ENCODE data around the gene KLF15. TPM values are rescaled to one million over a fixed set of nuclear protein-coding genes. Genes with fewer than 3 reads are reported as not detected.

Gene KLF15
- total and polyA plus RNA-seq, 2 of the 8 experiments (the other 6 are each of a cell fraction or from before 2014, with no cell fraction given), result 15.7 to 19.5 TPM

- H2BK12ac ChIP-seq (ENCODE audit: low read depth, low read length), result no peak overlapping the region
- H3K79me1 ChIP-seq (ENCODE audit: low read depth, low read length), result no peaks in the 10 kb centered on the region; the same call in 1 of the 2 replicates
- H4K20me1 ChIP-seq (replicated peaks in 1 of 2; ENCODE audit: control insufficient read depth in 1 of 2, insufficient read depth in 2 of 2, low read length in 2 of 2), result peaks cover 0 to 3% of the 10 kb centered on the region in 2 experiments
- H3K27ac ChIP-seq (ENCODE audit: low read depth, low read length), result no peak overlapping the region
- H3K4ac ChIP-seq (replicated peaks; ENCODE audit: insufficient read length, low read depth, low read length), result no peak overlapping the region
- H4K8ac ChIP-seq (ENCODE audit: extremely low read depth, insufficient read depth, low read length), result peak overlapping the region; percentile 79
- H3K18ac ChIP-seq (ENCODE audit: extremely low read depth, low read length), result no peak overlapping the region
- 81% methylated on average over 4 of the region's 4 CpGs; no CpG with 5 or more reads in 1 of the 2 experiments for WGBS, 2 experiments (ENCODE audit: extremely low coverage in 1 of 2, insufficient coverage in 1 of 2, insufficient read length in 1 of 2, insufficient replicate concordance in 2 of 2, low coverage in 1 of 2, low lambda C conversion rate in 2 of 2, missing lambda C conversion rate in 1 of 2)
- no peak overlapping the region for H4K91ac ChIP-seq (replicated peaks; ENCODE audit: insufficient read length, low read length)
- H3K36me3 ChIP-seq (ENCODE audit: control insufficient read depth in 2 of 4, insufficient read depth in 4 of 4, low read length in 3 of 4), result no peaks in the 10 kb centered on the region
- no peak overlapping the region for H3K14ac ChIP-seq (ENCODE audit: insufficient read length)
- H2BK20ac ChIP-seq (ENCODE audit: low read length), result no peak overlapping the region
- H3K9me3 ChIP-seq (ENCODE audit: insufficient read depth in 2 of 2, low read depth in 1 of 2, low read length in 1 of 2), result no peaks in the 10 kb centered on the region
- no peak overlapping the region for H3K4me3 ChIP-seq (ENCODE audit: extremely low read depth in 1 of 4, insufficient read depth in 2 of 4, low read depth in 3 of 4, low read length in 4 of 4)
- no peak overlapping the region for H2AFZ ChIP-seq (ENCODE audit: low read length)
- H2BK120ac ChIP-seq (replicated peaks; ENCODE audit: low read depth, low read length), result no peak overlapping the region
- no peaks in the 10 kb centered on the region for H3K23me2 ChIP-seq (ENCODE audit: low read depth, low read length)
- H2AK5ac ChIP-seq (ENCODE audit: low read depth, low read length), result no peak overlapping the region
- H2BK5ac ChIP-seq (ENCODE audit: low read depth, low read length), result no peak overlapping the region
- peaks cover 0 to 5% (median 3%) of the 10 kb centered on the region in 4 experiments; a peak in 3 of 7 replicates for H3K4me1 ChIP-seq (replicated peaks in 1 of 4; ENCODE audit: control insufficient read depth in 3 of 4, insufficient read depth in 4 of 4, low read length in 3 of 4)
- no peak overlapping the region for H3K56ac ChIP-seq (replicated peaks; ENCODE audit: insufficient read length, low read depth, low read length)
- no peak for FAIRE-seq
- no peaks in the 10 kb centered on the region for H3K79me2 ChIP-seq (ENCODE audit: control insufficient read depth in 1 of 2, insufficient read depth in 2 of 2, low read length in 2 of 2)
- CTCF ChIA-PET (ENCODE audit: partially characterized antibody), result interaction anchor here (0.6 to 1.5 kb wide), 4 partner anchors 9 to 206 kb away, joined by 3 to 5 read pairs (median 4); no protein-coding TSS in a partner anchor
- no peak overlapping the region for H3K9ac ChIP-seq (replicated peaks in 1 of 4; ENCODE audit: extremely low read depth in 1 of 4, low read depth in 3 of 4, low read length in 3 of 4)
- POLR2A ChIA-PET (ENCODE audit: partially characterized antibody), result interaction anchor here (1.2 to 1.6 kb wide), 4 partner anchors 9 to 72 kb away, joined by 3 to 4 read pairs (median 3); partner anchors contain the start of gene CFAP100
- H4K5ac ChIP-seq (ENCODE audit: insufficient read length, low read depth, low read length), result no peak overlapping the region
- H3K27me3 ChIP-seq (replicated peaks in 1 of 4; ENCODE audit: control insufficient read depth in 3 of 4, extremely low read depth in 1 of 4, insufficient read depth in 3 of 4, low read length in 3 of 4), result no peaks in the 10 kb centered on the region
- no peak overlapping the region for H3K23ac ChIP-seq (ENCODE audit: insufficient read length)
- H2BK15ac ChIP-seq (ENCODE audit: low read length), result no peak overlapping the region
- no peak overlapping the region for H3K4me2 ChIP-seq (ENCODE audit: insufficient read depth in 1 of 2, low read depth in 2 of 2, low read length in 2 of 2)
- DNase-seq (ENCODE audit: low read depth in 1 of 2, low spot score in 2 of 2), result peak in 1 of 2 experiments; percentile 31
- TF ChIP-seq CEBPB (IDR thresholded peaks at IDR 0.05; ENCODE audit: low read depth, low read length) (no peak), TBP (IDR thresholded peaks at IDR 0.05; ENCODE audit: low read depth, low read length) (no peak), POLR2A (IDR thresholded peaks at IDR 0.05; ENCODE audit: control extremely low read depth in 1 of 2, low read depth in 2 of 2, low read length in 2 of 2) (no peak), CHD2 (IDR thresholded peaks at IDR 0.05; ENCODE audit: low read length) (no peak), CTBP2 (IDR thresholded peaks at IDR 0.05; ENCODE audit: borderline replicate concordance, insufficient read depth, insufficient read length, low read length) (no peak), PHF8 (conservative IDR thresholded peaks at IDR 0.05; ENCODE audit: low read depth, low read length) (no peak)
Observed at GRCh38 chr3:126340081-126340511, 17.1 kb downstream of the KLF15 start.

Data from H1 (cell line).